ENCODE measurements around the gene METAP1.
"Not testable (repeated sequence)": the region's sequence is repeated elsewhere in the genome, so short reads cannot be mapped to it uniquely, and the experiment has no call there.

METAP1 gene

DNA sequence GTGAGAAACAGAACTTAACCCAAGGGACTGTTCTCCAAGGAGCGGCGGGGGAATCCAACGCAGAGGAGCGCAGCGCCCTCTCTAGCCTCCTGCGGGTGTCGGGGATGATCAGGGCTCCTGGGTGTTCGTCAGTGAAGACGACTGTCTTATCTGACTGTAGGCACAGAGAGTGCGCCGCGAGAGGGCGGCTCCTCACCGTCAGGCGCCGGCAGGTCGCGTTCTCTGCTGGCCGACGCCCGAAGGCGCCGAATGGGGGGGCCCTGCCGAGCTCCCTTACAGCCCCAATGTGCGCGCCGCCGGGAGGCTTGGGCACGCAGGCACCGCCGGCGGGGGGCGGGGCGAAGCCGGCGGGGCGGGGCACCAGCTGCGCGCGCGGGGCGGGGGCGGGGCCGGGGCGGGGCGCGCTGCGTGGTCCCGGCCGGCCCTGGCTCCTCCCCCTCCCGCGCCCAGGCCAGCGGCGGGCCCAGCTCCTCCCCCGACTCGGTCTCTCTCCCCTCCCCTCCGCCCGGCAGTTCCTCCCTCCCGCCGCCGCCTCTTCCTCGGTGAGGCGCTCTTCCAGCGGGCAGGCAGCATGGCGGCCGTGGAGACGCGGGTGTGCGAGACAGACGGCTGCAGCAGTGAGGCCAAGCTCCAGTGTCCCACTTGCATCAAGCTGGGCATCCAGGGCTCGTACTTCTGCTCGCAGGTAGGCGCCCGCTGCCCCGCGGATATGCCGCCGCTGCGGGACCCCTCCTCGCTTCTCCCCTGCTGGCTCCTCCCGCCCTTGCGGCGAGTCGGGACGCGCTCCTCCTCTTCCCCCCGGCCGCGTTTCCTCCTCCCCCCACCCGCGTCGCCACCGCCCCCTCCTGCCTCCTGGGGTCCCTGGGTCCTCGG, at the start of gene METAP1:
Gene METAP1 (plus strand): TSS at position 539 of the 873 bp plus-strand sequence. CDS start 33 bp downstream, at position 572.
- DNase-seq: peak; percentile 98

- no peak for DNase-seq
Measured at GRCh38 chr4:98946359-98946758, 49.2 kb upstream of the METAP1 start.

DNA sequence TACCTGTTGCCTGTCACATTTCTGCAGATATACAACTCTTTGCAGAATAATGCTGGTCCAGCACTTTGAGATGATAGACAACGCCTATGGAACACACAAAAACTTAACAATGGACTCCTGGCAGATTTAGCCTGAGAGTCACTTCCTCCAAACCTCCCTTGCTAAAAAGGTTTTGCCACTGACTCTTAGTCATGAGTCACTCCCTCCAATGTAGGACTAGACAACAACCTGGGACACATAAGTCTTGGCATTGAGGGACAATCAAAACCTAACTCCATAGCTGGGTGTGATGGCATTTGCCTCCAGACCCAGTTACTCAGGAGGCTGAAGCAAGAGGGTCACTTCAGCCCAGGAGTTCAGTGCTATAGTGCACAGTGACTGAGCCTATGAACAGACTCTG, 44.6 kb upstream of the METAP1 start:
- DNase-seq: peak; percentile 21

DNA sequence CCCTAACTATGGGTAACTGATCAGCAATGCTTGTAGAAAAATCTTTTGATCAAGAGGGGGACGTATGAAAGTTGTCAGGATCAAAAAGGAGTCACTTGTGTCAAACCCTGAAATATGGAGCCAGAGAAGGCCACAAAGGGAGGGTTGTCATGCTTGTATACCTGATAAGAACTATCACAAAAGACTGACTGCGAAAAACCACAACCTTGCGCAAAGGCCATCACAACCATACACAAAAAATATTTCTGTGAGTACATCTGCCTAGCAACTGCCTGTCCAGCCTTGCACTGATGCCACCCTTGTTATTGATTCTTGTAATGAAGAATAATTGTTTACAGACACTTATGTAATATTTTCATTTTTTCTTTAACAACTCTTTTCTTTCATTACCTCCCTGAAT, 43.8 kb upstream of the METAP1 start:
- DNase-seq: no peak

DNA sequence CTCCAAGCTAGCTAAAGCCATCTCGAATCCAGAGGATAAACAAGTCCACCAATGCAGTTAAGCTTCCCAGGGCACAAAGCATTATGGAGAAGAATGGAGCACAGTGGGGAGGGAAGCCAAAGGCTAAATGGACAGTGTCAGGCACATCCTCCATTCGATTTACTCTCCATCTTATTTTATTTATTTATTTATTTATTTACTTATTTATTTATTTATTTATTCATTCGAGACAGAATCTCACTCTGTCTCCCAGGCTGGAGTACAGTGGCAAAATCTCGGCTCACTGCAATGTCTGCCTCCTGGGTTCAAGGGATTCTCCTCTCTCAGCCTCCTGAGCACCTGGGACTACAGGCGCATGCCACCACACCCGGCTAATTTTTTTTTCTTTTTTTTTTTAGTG, 40.3 kb upstream of the METAP1 start:
- no peak for DNase-seq

DNA sequence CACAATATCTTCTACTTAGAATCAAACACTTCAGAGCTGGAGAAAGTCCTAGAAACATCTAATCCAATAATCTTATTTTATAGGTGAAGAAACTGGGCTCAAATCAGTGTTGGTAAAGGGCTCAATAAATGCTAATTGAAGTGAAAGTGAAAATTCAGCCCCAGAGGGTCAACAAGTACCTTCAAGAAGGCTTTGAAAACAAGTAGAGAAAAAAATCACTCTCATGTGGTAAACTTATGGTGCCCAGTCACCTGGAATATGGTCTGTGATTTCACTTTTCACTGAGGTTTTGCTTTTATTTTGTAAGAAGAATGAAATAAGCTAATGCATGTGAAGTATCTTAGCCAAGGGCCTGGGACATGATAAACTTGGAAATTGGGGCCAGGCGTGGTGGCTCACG, 37.5 kb upstream of the METAP1 start:
- no peak for DNase-seq

- no peak for DNase-seq
Measured at GRCh38 chr4:98959411-98959810, 36.1 kb upstream of the METAP1 start.

GRCh38 chr4:98961770-98962169, 33.8 kb upstream of the METAP1 start:
- no peak for DNase-seq

GRCh38 chr4:98963538-98964433, 31.7 kb upstream of the METAP1 start:
- no peak for DNase-seq

- no peak for DNase-seq
Measured at GRCh38 chr4:98966926-98967325, 28.6 kb upstream of the METAP1 start.

- DNase-seq: no peak
Measured at GRCh38 chr4:98967786-98968329, 27.7 kb upstream of the METAP1 start.

DNA sequence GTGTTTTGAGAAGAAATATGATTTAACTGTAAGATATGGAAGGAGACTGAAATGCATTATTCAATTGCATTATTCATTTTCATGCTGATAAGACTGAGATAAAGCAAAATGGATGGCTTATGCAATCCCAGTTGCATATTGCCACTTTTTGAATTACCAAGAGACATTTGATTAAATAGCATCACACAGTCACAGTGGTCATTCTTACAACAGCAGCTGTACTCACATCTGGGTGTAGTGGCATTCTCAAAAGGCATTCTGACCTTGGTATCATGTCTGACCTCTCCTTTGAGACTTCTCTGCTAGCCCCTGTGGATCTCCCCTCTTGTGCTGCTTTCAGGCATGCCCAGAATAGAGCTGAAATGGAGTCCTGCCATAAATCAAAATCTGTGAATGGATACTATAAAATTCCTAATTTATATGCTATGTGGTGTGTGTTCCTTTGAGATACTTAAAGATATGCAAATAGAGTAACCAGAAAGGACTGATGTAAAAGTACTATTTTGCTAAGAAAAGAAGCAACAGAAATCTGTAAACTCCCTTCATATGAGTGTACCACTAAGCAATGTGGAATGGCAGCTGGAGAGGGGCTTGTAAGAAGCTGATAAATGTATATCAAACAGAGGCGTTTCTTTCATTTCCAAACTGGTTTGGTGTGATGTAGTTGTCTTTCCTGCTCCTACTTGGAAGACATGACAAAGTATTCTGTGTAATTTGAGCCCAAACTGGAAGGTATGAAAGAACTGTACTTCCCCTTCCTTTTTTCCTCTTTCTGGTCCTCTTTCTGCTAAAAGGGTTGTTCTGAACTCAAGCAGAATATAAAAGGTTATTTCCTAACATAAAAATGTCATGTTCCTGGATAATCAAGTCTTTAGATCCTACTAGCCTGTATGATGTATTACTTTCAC, 25.4 kb upstream of the METAP1 start:
- DNase-seq: no peak

- DNase-seq: no peak
Measured at GRCh38 chr4:98976716-98977115, 18.8 kb upstream of the METAP1 start.

DNA sequence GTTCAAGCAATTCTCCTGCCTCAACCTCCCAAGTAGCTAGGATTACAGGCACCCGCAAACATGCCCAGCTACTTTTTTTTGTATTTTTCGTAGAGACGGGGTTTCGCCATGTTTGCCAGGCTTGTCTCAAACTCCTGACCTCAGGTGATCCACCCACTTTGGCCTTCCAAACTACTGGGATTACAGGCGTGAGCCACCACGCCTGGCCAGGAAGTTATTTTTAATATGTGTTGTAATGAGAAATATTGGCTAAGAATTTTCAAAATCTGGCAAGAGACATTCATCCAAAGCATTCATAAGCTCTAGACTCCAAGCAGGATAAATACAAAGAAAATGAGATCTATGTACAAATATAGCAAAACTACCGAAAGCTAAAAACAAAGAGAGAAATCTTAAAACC, 18.0 kb upstream of the METAP1 start:
- DNase-seq: no peak

DNA sequence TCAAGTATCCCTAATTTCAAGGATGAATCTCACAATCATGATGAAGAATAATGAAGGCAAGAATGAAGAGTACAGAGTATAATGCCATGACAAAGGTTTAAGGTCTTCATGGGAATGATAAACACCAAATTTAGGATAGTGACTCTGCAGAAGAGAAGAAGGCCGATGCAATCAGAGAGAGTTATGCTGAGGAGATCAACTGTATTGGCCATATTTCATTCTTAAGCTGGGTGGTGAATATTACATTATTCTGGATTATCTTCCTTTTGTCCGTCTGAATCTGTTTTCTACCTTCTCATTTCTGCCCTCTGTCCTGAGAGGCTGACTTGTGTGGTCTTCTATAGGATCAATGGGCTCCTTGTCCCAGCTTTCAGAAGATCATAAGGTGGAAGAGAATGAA, 7.8 kb upstream of the METAP1 start:
- no peak for DNase-seq

DNA sequence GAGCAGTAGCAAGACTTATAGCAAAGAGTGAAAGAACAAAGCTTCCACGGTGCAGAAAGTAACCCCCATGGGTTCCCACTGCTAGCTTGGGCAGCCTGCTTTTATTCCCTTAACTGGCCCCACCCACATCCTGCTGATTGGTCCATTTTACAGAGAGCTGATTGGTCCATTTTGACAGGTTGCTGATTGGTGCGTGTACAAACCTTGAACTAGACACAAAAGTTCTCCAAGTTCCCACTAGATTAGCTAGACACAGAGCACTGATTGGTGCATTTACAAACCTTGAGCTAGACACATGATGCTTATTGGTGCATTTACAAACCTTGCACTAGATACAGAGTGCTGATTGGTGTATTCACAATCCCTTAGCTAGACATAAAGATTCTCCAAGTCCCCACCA, 2.7 kb upstream of the METAP1 start:
- DNase-seq: not testable (repeated sequence)

- DNase-seq: no peak
Measured at GRCh38 chr4:98993419-98994071, 2.0 kb upstream of the METAP1 start.

DNA sequence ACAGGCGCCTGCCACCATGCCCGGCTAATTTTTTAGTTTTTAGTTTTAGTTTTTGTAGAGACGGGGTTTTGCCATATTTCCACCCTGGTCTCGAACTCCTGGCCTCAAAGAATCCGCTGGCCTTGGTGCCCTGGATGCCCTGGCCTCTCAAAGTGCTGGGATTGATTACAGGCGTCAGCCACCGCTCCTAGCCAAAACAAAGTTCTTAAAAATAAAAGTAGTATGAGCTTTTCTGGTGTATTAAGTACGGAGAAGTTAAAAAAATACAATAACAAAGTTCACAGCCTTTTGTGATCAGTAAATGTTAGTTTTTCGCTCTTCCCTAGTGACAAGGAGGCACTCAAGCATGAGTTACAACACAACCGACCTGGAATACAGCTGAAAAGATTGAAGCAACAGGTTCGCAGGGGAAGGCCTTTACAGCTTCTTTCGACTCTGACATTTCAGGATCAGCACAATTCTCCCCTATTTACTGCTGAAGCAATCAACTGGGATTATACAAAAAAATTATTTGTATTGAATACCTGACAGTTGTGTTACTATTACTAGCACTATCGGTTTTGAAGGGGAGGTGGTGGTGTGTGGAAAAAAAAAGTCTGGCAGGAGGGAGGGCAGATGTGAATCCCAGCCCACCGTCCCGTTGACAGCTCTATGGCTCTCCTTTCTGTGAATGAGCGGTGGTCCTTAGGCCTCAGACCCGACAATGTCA, 893 bp upstream of the METAP1 start:
- no peak for DNase-seq

DNA sequence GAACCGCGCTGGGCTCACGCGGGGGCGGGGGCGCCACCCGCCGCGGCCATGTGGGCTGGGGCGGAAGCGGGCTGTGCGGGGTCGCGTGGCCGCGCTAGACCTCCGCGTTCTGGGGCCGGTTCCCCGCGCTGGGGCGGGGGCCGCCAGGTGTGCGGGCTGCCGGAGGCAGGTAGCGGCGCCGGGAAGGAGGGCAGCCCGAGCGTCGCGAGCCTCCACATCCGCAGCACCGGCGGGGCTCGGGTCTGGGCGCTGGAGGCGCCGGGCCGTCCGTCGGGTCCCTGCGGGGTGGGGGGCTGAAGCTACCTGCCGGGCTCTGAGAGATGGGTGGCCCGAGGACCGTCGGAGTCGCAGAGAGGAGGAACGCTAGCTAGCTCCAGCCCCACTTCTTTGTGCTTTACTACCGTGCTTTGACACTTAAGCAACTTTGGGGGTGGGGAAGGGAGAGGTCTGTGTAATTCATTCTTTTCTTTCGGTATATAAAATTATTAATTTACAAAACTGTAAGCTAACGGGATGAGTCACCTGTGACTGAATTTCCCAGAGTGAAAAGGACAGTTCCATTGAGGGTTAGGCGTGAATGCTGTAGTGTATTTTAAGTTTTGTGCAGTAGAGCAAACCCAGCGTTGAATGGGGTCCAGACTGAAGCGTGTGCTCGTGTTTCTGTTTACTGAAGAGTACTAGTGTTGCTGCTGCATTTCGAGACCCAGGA, 689 bp downstream of the METAP1 start:
- DNase-seq: peak; percentile 23

DNA sequence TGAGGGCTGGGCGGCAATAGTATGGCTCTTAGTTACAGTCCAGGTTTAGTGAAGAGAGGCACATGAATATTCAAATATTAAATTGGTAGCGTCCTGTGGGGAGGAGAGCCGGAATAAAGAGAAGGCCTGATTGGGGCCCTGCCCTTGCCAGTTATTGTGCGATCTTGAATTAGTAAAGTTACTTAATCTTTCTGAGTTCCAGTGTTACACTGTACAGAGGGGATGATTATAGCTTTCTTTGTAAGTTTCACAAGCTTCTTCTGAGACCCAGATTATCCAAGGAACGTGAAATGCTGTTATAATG, 1.2 kb downstream of the METAP1 start:
- peak; percentile 26 for DNase-seq

GRCh38 chr4:98997166-98997565, 1.6 kb downstream of the METAP1 start:
- DNase-seq: no peak

Measured in activated CD4-positive, alpha-beta T cell treated with anti-CD3 and anti-CD28 coated beads, Interleukin-10, Interleukin-2, amounts not matched to agents 100 ng/mL and 50 ng/mL, durations not matched to agents 16 hours and 8 hours (primary cell).